GM23338 (cell line): ENCODE data around the gene AHDC1. TPM values are rescaled to one million over a fixed set of nuclear protein-coding genes. Genes with fewer than 3 reads are reported as not detected.

Source experiments
- ATAC-seq: fragments of 200-7000 bp; cut with Tn5 transposase; 3 replicates; pipeline ENCODE4 v1.9.1; 2020
- DNase-seq: peaks from one replicate; pipeline ENCODE4 v3.0.0-alpha.2; 2015; ENCODE audit warnings: low spot score
- H2AFZ ChIP-seq: fragments of 200-600 bp; sonication (generic); 2 replicates; pipeline ENCODE4 v1.8.0; 2016; ENCODE audit warnings: antibody characterized with exemption, mild to moderate bottlenecking, moderate library complexity
- H3F3A ChIP-seq: fragments of 200-600 bp; sonication (generic); replicated peaks from 2 replicates; pipeline ENCODE4 v1.8.0; 2017; ENCODE audit warnings: antibody characterized with exemption, mixed run types, low read depth
- H3K27ac ChIP-seq: fragments of 200-600 bp; sonication (generic); 2 replicates; pipeline ENCODE4 v1.6.1; 2016; ENCODE audit warnings: low read depth
- H3K27me3 ChIP-seq: fragments of 200-600 bp; sonication (generic); 2 replicates; pipeline ENCODE4 v1.8.0; 2016; ENCODE audit warnings: mild to moderate bottlenecking, mixed run types, moderate library complexity; ENCODE audit not compliant: insufficient read depth
- H3K36me3 ChIP-seq: fragments of 200-600 bp; sonication (generic); 2 replicates; pipeline ENCODE4 v1.8.0; 2016; ENCODE audit warnings: mild to moderate bottlenecking; ENCODE audit not compliant: insufficient read depth
- H3K4me1 ChIP-seq: fragments of 200-600 bp; sonication (generic); 2 replicates; pipeline ENCODE4 v1.8.0; 2016; ENCODE audit warnings: mild to moderate bottlenecking, moderate library complexity; ENCODE audit not compliant: insufficient read depth
- H3K4me2 ChIP-seq: fragments of 200-600 bp; sonication (generic); 2 replicates; pipeline ENCODE4 v1.7.1; 2017; ENCODE audit warnings: mixed run types
- H3K4me3 ChIP-seq: fragments of 200-600 bp; sonication (generic); 2 replicates; pipeline ENCODE4 v1.6.1; 2016; ENCODE audit warnings: mixed run types
- H3K79me2 ChIP-seq: fragments of 200-600 bp; sonication (generic); replicated peaks from 2 replicates; pipeline ENCODE4 v1.8.0; 2017; ENCODE audit warnings: mild to moderate bottlenecking; ENCODE audit not compliant: insufficient read depth
- H3K9me2 ChIP-seq: fragments of 200-600 bp; sonication (generic); 2 replicates; pipeline ENCODE4 v1.8.0; 2017; ENCODE audit not compliant: insufficient read depth
- H4K20me1 ChIP-seq: fragments of 200-600 bp; sonication (generic); replicated peaks from 2 replicates; pipeline ENCODE4 v1.8.0; 2017; ENCODE audit warnings: mild to moderate bottlenecking; ENCODE audit not compliant: insufficient read depth
- H3K27ac Mint-ChIP-seq: 2 replicates; pipeline ENCODE4 v1.8.0; 2020; ENCODE audit warnings: inconsistent platforms, mild to moderate bottlenecking, moderate library complexity, mixed read lengths
- H3K27me3 Mint-ChIP-seq: 3 replicates; pipeline ENCODE4 v1.8.0; 2022; ENCODE audit warnings: low read depth, mild to moderate bottlenecking, moderate library complexity, mixed read lengths, inconsistent platforms; ENCODE audit not compliant: insufficient read depth, poor library complexity
- H3K36me3 Mint-ChIP-seq: 3 replicates; pipeline ENCODE4 v1.8.0; 2021; ENCODE audit warnings: low read depth, mild to moderate bottlenecking, inconsistent platforms, moderate library complexity, mixed read lengths
- H3K4me1 Mint-ChIP-seq: 3 replicates; pipeline ENCODE4 v1.8.0; 2020; ENCODE audit warnings: mild to moderate bottlenecking, inconsistent platforms, mixed read lengths
- H3K4me3 Mint-ChIP-seq: 3 replicates; pipeline ENCODE4 v1.8.0; 2021; ENCODE audit warnings: moderate library complexity, mild to moderate bottlenecking, inconsistent platforms, mixed read lengths
- H3K9me3 Mint-ChIP-seq: 3 replicates; pipeline ENCODE4 v1.8.0; 2020; ENCODE audit warnings: moderate library complexity, mild to moderate bottlenecking, inconsistent platforms, mixed read lengths
- CTCF ChIP-seq, 2 experiments: fragments of 200-600 bp in 1 of 2; sonication (generic) in 1 of 2; conservative IDR thresholded peaks; 2 replicates each; pipeline versions ENCODE4 v1.5.1 to v1.6.1; 2016 to 2017; ENCODE audit warnings: antibody characterized with exemption in 2 of 2, low read depth in 2 of 2, mild to moderate bottlenecking in 2 of 2, moderate library complexity in 1 of 2
- ETS1 ChIP-seq: IDR thresholded peaks from 2 replicates; pipeline ENCODE4 v1.6.1; 2016; ENCODE audit warnings: antibody characterized with exemption
- EZH2 ChIP-seq: fragments of 200-600 bp; sonication (generic); IDR thresholded peaks from one replicate; pipeline ENCODE4 v1.8.0; 2017; ENCODE audit warnings: antibody characterized with exemption, mild to moderate bottlenecking, low read depth; ENCODE audit not compliant: unreplicated experiment
- EZH2phosphoT487 ChIP-seq: fragments of 200-600 bp; sonication (generic); IDR thresholded peaks from one replicate; pipeline ENCODE4 v1.8.1; 2018; ENCODE audit warnings: antibody characterized with exemption; ENCODE audit not compliant: unreplicated experiment
- JUNB ChIP-seq: IDR thresholded peaks from one replicate; pipeline ENCODE4 v1.6.1; 2016; ENCODE audit warnings: antibody characterized with exemption; ENCODE audit not compliant: unreplicated experiment
- NANOG ChIP-seq: IDR thresholded peaks from 2 replicates; pipeline ENCODE4 v1.6.1; 2016; ENCODE audit warnings: antibody characterized with exemption, borderline replicate concordance
- POLR2AphosphoS5 ChIP-seq: IDR thresholded peaks from 2 replicates; pipeline ENCODE4 v1.6.1; 2016; ENCODE audit warnings: antibody characterized with exemption, low read depth
- REST ChIP-seq: IDR thresholded peaks from one replicate; pipeline ENCODE4 v1.6.1; 2018; ENCODE audit warnings: antibody characterized with exemption; ENCODE audit not compliant: unreplicated experiment
- STAT1 ChIP-seq: IDR thresholded peaks from one replicate; pipeline ENCODE4 v1.6.1; 2016; ENCODE audit warnings: antibody characterized with exemption; ENCODE audit not compliant: unreplicated experiment
- ZNF114 ChIP-seq: fragments of 250-450 bp; sonication (Bioruptor Pico); IDR thresholded peaks from 2 replicates; pipeline ENCODE4 v1.5.0; 2020; ENCODE audit warnings: mild to moderate bottlenecking, moderate library complexity
- ZNF331 ChIP-seq: fragments of 250-450 bp; sonication (Bioruptor Pico); IDR thresholded peaks from 2 replicates; pipeline ENCODE4 v1.5.0; 2020; ENCODE audit warnings: low read depth, mild to moderate bottlenecking, moderate library complexity
- polyA plus RNA-seq: library from polyadenylated mRNA; unstranded; fragments of >200 nt; fragmentation: Nextera tagmentation; extraction: Ambion mirVana; gene quantifications from 2 replicates; pipeline ENCODE4 v1.2.1, GENCODE V29; 2016
- total RNA-seq: library from RNA; depleted of rRNA; stranded (reverse); fragments of >200 nt; shearing (Covaris generic); gene quantifications from 2 replicates; pipeline ENCODE4 v1.2.3, GENCODE V29; 2014

AHDC1 gene
- total and polyA plus RNA-seq, 2 experiments from 2014 or later, result 8.3 to 22.2 TPM

- no peak for DNase-seq
- H3K79me2 ChIP-seq, result no peaks in the 10 kb centered on the region
- no peaks in the 10 kb centered on the region for H3K9me2 ChIP-seq
- no peak overlapping the region for H3K4me3 ChIP-seq
- peaks cover 6% of the 10 kb centered on the region; the same call in 1 of the 2 replicates for H3K27me3 ChIP-seq
- no peak overlapping the region for H3K27ac ChIP-seq
- no peak overlapping the region for H2AFZ ChIP-seq
- H3K27me3 Mint-ChIP-seq, result peaks cover 18% of the 10 kb centered on the region
- H3K4me3 Mint-ChIP-seq, result no peak overlapping the region; the same call in 2 of the 3 replicates
- no peaks in the 10 kb centered on the region; the same call in 1 of the 2 replicates for H4K20me1 ChIP-seq
- no peak overlapping the region for H3K4me2 ChIP-seq
- no peaks in the 10 kb centered on the region for H3K36me3 ChIP-seq
- no peaks in the 10 kb centered on the region; the same call in 2 of the 3 replicates for H3K36me3 Mint-ChIP-seq
- no peaks in the 10 kb centered on the region; the same call in 2 of the 3 replicates for H3K9me3 Mint-ChIP-seq
- ATAC-seq, result no peak
- H3K27ac Mint-ChIP-seq, result no peak overlapping the region
- TF ChIP-seq EZH2phosphoT487 (no peak), ZNF331 (CRISPR knock-in tag) (no peak), ETS1 (no peak), ZNF114 (no peak), CTCF (conservative IDR thresholded peaks at IDR 0.05; ENCODE audit: low read depth in 2 of 2) (no peak), STAT1 (no peak), EZH2 (no peak), REST (no peak), JUNB (no peak), POLR2AphosphoS5 (no peak), NANOG (no peak)
- H3F3A ChIP-seq, result peaks cover 21% of the 10 kb centered on the region
- H3K4me1 Mint-ChIP-seq, result peaks cover 26% of the 10 kb centered on the region
- H3K4me1 ChIP-seq, result peaks cover 27% of the 10 kb centered on the region
Measured at GRCh38 chr1:27618341-27619082, 14.6 kb upstream of the AHDC1 start.
